Mammary epithelial cell (primary cell): ENCODE data around the gene CANT1.

Source experiments
- CTCF ChIP-seq, 2 donors: IDR thresholded peaks in 1 of 2; conservative IDR thresholded peaks in 1 of 2; 2 replicates each; pipeline ENCODE4 v1.5.1; 2011 to 2012; ENCODE audit warnings: inconsistent platforms in 2 of 2, low read length in 2 of 2, mild to moderate bottlenecking in 2 of 2, control low read depth in 1 of 2, low read depth in 1 of 2; ENCODE audit not compliant: insufficient read depth in 1 of 2; ENCODE audit errors: extremely low read depth in 1 of 2
- EZH2 ChIP-seq: IDR thresholded peaks from 2 replicates; pipeline ENCODE4 v1.6.1; 2012; ENCODE audit warnings: low read length, inconsistent platforms, borderline replicate concordance

- TF ChIP-seq CTCF (conservative IDR thresholded peaks at IDR 0.05 in 1 of 2, IDR thresholded peaks at IDR 0.05 in 1 of 2; ENCODE audit: extremely low read depth in 1 of 2, insufficient read depth in 1 of 2, low read depth in 1 of 2, low read length in 2 of 2): no peak
- no peak for TF ChIP-seq EZH2
Observed at GRCh38 chr17:79002796-79003593, 6.6 kb downstream of the CANT1 start.
